Calu3 (cell line): ENCODE results near the gene SNX30. TPM values are rescaled to one million over a fixed set of nuclear protein-coding genes. Genes with fewer than 3 reads are reported as not detected.

Experiments
- BruUV-seq: library from RNA; stranded (reverse); fragments of 400-500 nt; replicated peaks from 2 replicates; lab custom pipeline; 2021; lab: Mats Ljungman, UMichigan
- CTCF ChIA-PET: fragments of 300-600 bp; sonication (Branson Sonifier 250); formaldehyde crosslinking; loops from one replicate; lab custom pipeline; 2022; ENCODE audit warnings: antibody characterized with exemption; lab: Charles Lee
- DNase-seq: peaks from one replicate; pipeline ENCODE4 v3.0.0; 2022
- H3K27ac Mint-ChIP-seq: one replicate; pipeline ENCODE4 v1.8.0; 2022; ENCODE audit warnings: mixed read lengths; ENCODE audit not compliant: unreplicated experiment
- H3K27me3 Mint-ChIP-seq: one replicate; pipeline ENCODE4 v1.8.0; 2022; ENCODE audit warnings: mixed read lengths; ENCODE audit not compliant: unreplicated experiment
- H3K36me3 Mint-ChIP-seq: one replicate; pipeline ENCODE4 v1.8.0; 2022; ENCODE audit warnings: mild to moderate bottlenecking, moderate library complexity, mixed read lengths; ENCODE audit not compliant: insufficient read depth, unreplicated experiment
- H3K4me1 Mint-ChIP-seq: one replicate; pipeline ENCODE4 v1.8.0; 2022; ENCODE audit warnings: mild to moderate bottlenecking, low read depth, mixed read lengths; ENCODE audit not compliant: unreplicated experiment
- H3K4me3 Mint-ChIP-seq: one replicate; pipeline ENCODE4 v1.8.0; 2022; ENCODE audit warnings: mild to moderate bottlenecking, low read depth, moderate library complexity, mixed read lengths; ENCODE audit not compliant: unreplicated experiment
- H3K9me3 Mint-ChIP-seq: one replicate; pipeline ENCODE4 v1.8.0; 2022; ENCODE audit warnings: low read depth, mixed read lengths; ENCODE audit not compliant: unreplicated experiment
- CTCF ChIP-seq: fragments of 200-600 bp; IDR thresholded peaks from one replicate; pipeline ENCODE4 v1.8.0; 2022; ENCODE audit warnings: antibody characterized with exemption; ENCODE audit not compliant: unreplicated experiment
- intact Hi-C: fragments of 100-400 bp; cut with micrococcal nuclease; formaldehyde crosslinking; loops from one replicate; pipeline ENCODE4 v1.10.0; 2022; ENCODE audit not compliant: unreplicated experiment
- total RNA-seq: library from RNA; stranded (reverse); gene quantifications from 2 replicates; pipeline ENCODE4 v1.2.3, GENCODE V29; 2022

The SNX30 gene
- total RNA-seq, 1 experiment from 2014 or later = 8.7 TPM

- H3K4me3 Mint-ChIP-seq = no peak overlapping the region
- intact Hi-C loops = no loop called here
- no peaks in the 10 kb centered on the region for H3K9me3 Mint-ChIP-seq
- DNase-seq = no peak
- no peak overlapping the region for H3K27ac Mint-ChIP-seq
- CTCF ChIA-PET = no interaction called here
- H3K36me3 Mint-ChIP-seq = peaks cover 5% of the 10 kb centered on the region
- no peaks in the 10 kb centered on the region for H3K4me1 Mint-ChIP-seq
- H3K27me3 Mint-ChIP-seq = no peaks in the 10 kb centered on the region
- TF ChIP-seq CTCF = no peak
- no TSS peak for BruUV-seq
These were observed 104.1 kb downstream of the SNX30 start for GRCh38 chr9:112854657-112855056.

- H3K36me3 Mint-ChIP-seq = peaks cover 5% of the 10 kb centered on the region
- no peaks in the 10 kb centered on the region for H3K27me3 Mint-ChIP-seq
- no peaks in the 10 kb centered on the region for H3K4me1 Mint-ChIP-seq
- TF ChIP-seq CTCF = no peak
- H3K27ac Mint-ChIP-seq = no peak overlapping the region
- no peaks in the 10 kb centered on the region for H3K9me3 Mint-ChIP-seq
- BruUV-seq = no TSS peak
- H3K4me3 Mint-ChIP-seq = no peak overlapping the region
- CTCF ChIA-PET = interaction anchor here (0.7 kb wide), 1 partner anchor 778 kb away, joined by 3 read pairs; no protein-coding TSS in a partner anchor
- intact Hi-C loops = no loop called here
- no peak for DNase-seq
These were observed 105.6 kb downstream of the SNX30 start for GRCh38 chr9:112856200-112856599.

- CTCF ChIA-PET = no interaction called here
- H3K27ac Mint-ChIP-seq = no peak overlapping the region
- TF ChIP-seq CTCF = no peak
- DNase-seq = no peak
- H3K4me3 Mint-ChIP-seq = no peak overlapping the region
- H3K27me3 Mint-ChIP-seq = no peaks in the 10 kb centered on the region
- H3K36me3 Mint-ChIP-seq = peaks cover 5% of the 10 kb centered on the region
- no TSS peak for BruUV-seq
- intact Hi-C loops = no loop called here
- H3K9me3 Mint-ChIP-seq = no peaks in the 10 kb centered on the region
- no peaks in the 10 kb centered on the region for H3K4me1 Mint-ChIP-seq
These were observed 106.3 kb downstream of the SNX30 start for GRCh38 chr9:112856843-112857242.

GRCh38 chr9:112858005-112858404 lies 107.4 kb downstream of the SNX30 start:
- no TSS peak for BruUV-seq
- CTCF ChIA-PET = no interaction called here
- Mint-ChIP-seq H3K4me1 (no peaks in the 10 kb centered on the region), H3K27me3 (no peaks in the 10 kb centered on the region), H3K4me3 (no peak overlapping the region), H3K9me3 (no peaks in the 10 kb centered on the region), H3K27ac (no peak overlapping the region), H3K36me3 (peaks cover 5% of the 10 kb centered on the region)
- DNase-seq = no peak
- intact Hi-C loops = no loop called here
- TF ChIP-seq CTCF = no peak
